KMS-11 (cell line): ENCODE results near the gene PPP1R12C.

Source experiments
- H2AFZ ChIP-seq: fragments of 200-600 bp; sonication (generic); 2 replicates; pipeline ENCODE4 v1.6.1; 2016; ENCODE audit warnings: antibody characterized with exemption, mixed run types, low read depth
- H3K27ac ChIP-seq: fragments of 200-600 bp; sonication (generic); 2 replicates; pipeline ENCODE4 v1.6.1; 2016; ENCODE audit warnings: mild to moderate bottlenecking, mixed run types
- H3K27me3 ChIP-seq: fragments of 200-600 bp; sonication (generic); 2 replicates; pipeline ENCODE4 v1.6.1; 2017; ENCODE audit warnings: mild to moderate bottlenecking, low read depth, mixed run types, moderate library complexity; ENCODE audit not compliant: insufficient read depth
- H3K36me3 ChIP-seq: fragments of 200-600 bp; sonication (generic); 2 replicates; pipeline ENCODE4 v1.6.1; 2017; ENCODE audit warnings: mild to moderate bottlenecking, mixed run types; ENCODE audit not compliant: insufficient read depth
- H3K4me1 ChIP-seq: fragments of 200-600 bp; sonication (generic); 2 replicates; pipeline ENCODE4 v1.6.1; 2016; ENCODE audit warnings: mild to moderate bottlenecking, low read depth, mixed run types; ENCODE audit not compliant: poor library complexity, severe bottlenecking
- H3K4me2 ChIP-seq: fragments of 200-600 bp; sonication (generic); 2 replicates; pipeline ENCODE4 v1.7.0; 2016; ENCODE audit warnings: mild to moderate bottlenecking, mixed run types
- H3K4me3 ChIP-seq: fragments of 200-600 bp; sonication (generic); IDR thresholded peaks from 2 replicates; pipeline ENCODE4 v1.6.1; 2017; ENCODE audit warnings: low read depth, low read length, mixed read lengths; ENCODE audit not compliant: insufficient read depth
- H3K79me2 ChIP-seq: fragments of 200-600 bp; sonication (generic); 2 replicates; pipeline ENCODE4 v1.6.1; 2016; ENCODE audit warnings: low read depth, mixed run types; ENCODE audit not compliant: insufficient read depth
- H3K9ac ChIP-seq: fragments of 200-600 bp; sonication (generic); 2 replicates; pipeline ENCODE4 v1.6.1; 2016; ENCODE audit warnings: mild to moderate bottlenecking, mixed run types
- H4K20me1 ChIP-seq: fragments of 200-600 bp; sonication (generic); 2 replicates; pipeline ENCODE4 v1.6.1; 2016; ENCODE audit warnings: mild to moderate bottlenecking, mixed run types; ENCODE audit not compliant: insufficient read depth
- CTCF ChIP-seq: fragments of 200-600 bp; sonication (generic); conservative IDR thresholded peaks from 2 replicates; pipeline ENCODE4 v1.6.1; 2017; ENCODE audit warnings: low read depth, mild to moderate bottlenecking, antibody characterized with exemption, low read length, moderate library complexity, mixed read lengths

Gene PPP1R12C

GRCh38 chr19:55099557-55100506, 17.6 kb downstream of the PPP1R12C start:
- no peak overlapping the region for H3K4me3 ChIP-seq
- H2AFZ ChIP-seq = no peak overlapping the region
- H3K27ac ChIP-seq = no peak overlapping the region
- H3K36me3 ChIP-seq = no peaks in the 10 kb centered on the region
- H3K79me2 ChIP-seq = no peaks in the 10 kb centered on the region
- no peaks in the 10 kb centered on the region for H3K4me1 ChIP-seq
- H4K20me1 ChIP-seq = no peaks in the 10 kb centered on the region
- H3K9ac ChIP-seq = no peak overlapping the region
- TF ChIP-seq CTCF = no peak
- no peaks in the 10 kb centered on the region for H3K27me3 ChIP-seq
- no peak overlapping the region for H3K4me2 ChIP-seq

GRCh38 chr19:55098716-55099556, 18.5 kb downstream of the PPP1R12C start:
- no peaks in the 10 kb centered on the region for H3K27me3 ChIP-seq
- no peak overlapping the region for H3K4me3 ChIP-seq
- no peaks in the 10 kb centered on the region for H3K4me1 ChIP-seq
- H4K20me1 ChIP-seq = no peaks in the 10 kb centered on the region
- no peaks in the 10 kb centered on the region for H3K36me3 ChIP-seq
- no peak overlapping the region for H3K4me2 ChIP-seq
- no peaks in the 10 kb centered on the region for H3K79me2 ChIP-seq
- no peak overlapping the region for H3K27ac ChIP-seq
- TF ChIP-seq CTCF = no peak
- no peak overlapping the region for H2AFZ ChIP-seq
- no peak overlapping the region for H3K9ac ChIP-seq

GRCh38 chr19:55097864-55098715, 19.3 kb downstream of the PPP1R12C start:
- Histone ChIP-seq H3K27ac (no peak overlapping the region), H3K4me3 (no peak overlapping the region), H3K27me3 (no peaks in the 10 kb centered on the region), H3K36me3 (no peaks in the 10 kb centered on the region), H3K4me2 (no peak overlapping the region), H4K20me1 (no peaks in the 10 kb centered on the region), H3K79me2 (no peaks in the 10 kb centered on the region), H3K9ac (no peak overlapping the region), H3K4me1 (no peaks in the 10 kb centered on the region), H2AFZ (no peak overlapping the region)
- no peak for TF ChIP-seq CTCF

- Histone ChIP-seq H3K4me3 (no peak overlapping the region), H3K4me2 (no peak overlapping the region), H3K9ac (no peak overlapping the region), H3K27me3 (no peaks in the 10 kb centered on the region), H4K20me1 (no peaks in the 10 kb centered on the region), H3K36me3 (no peaks in the 10 kb centered on the region), H2AFZ (no peak overlapping the region), H3K4me1 (no peaks in the 10 kb centered on the region), H3K27ac (no peak overlapping the region), H3K79me2 (no peaks in the 10 kb centered on the region)
- no peak for TF ChIP-seq CTCF
Observed at GRCh38 chr19:55096061-55096701, 21.3 kb downstream of the PPP1R12C start.
